H9 (cell line): ENCODE data around the gene TRIM40. TPM values are rescaled to one million over a fixed set of nuclear protein-coding genes. Genes with fewer than 3 reads are reported as not detected.

Experiments used
- DNase-seq: peaks from one replicate; pipeline ENCODE4 v3.0.0-alpha.2; 2017
- H2AFZ ChIP-seq: one replicate; pipeline ENCODE4 v1.6.1; 2013; ENCODE audit warnings: mild to moderate bottlenecking, low read length, control low read depth, moderate library complexity
- H2AK5ac ChIP-seq: 2 replicates; pipeline ENCODE4 v1.6.1; 2013; ENCODE audit warnings: low read length, control low read depth, mixed read lengths; ENCODE audit not compliant: insufficient read length
- H2BK120ac ChIP-seq: one replicate; pipeline ENCODE4 v1.6.1; 2013; ENCODE audit warnings: low read depth, mild to moderate bottlenecking, low read length, control low read depth, inconsistent platforms; ENCODE audit not compliant: poor library complexity, severe bottlenecking
- H2BK12ac ChIP-seq: 2 replicates; pipeline ENCODE4 v1.6.1; 2013; ENCODE audit warnings: low read length, control low read depth, mixed read lengths, low read depth; ENCODE audit not compliant: insufficient read length
- H2BK15ac ChIP-seq: 2 replicates; pipeline ENCODE4 v1.6.1; 2013; ENCODE audit warnings: low read depth, low read length, control low read depth
- H2BK20ac ChIP-seq: one replicate; pipeline ENCODE4 v1.6.1; 2013; ENCODE audit warnings: low read depth, mild to moderate bottlenecking, low read length, control low read depth, inconsistent platforms; ENCODE audit not compliant: poor library complexity, severe bottlenecking
- H2BK5ac ChIP-seq: 2 replicates; pipeline ENCODE4 v1.6.1; 2013; ENCODE audit warnings: low read length, control low read depth, mixed read lengths; ENCODE audit not compliant: insufficient read length
- H3K14ac ChIP-seq: 2 replicates; pipeline ENCODE4 v1.6.1; 2013; ENCODE audit warnings: low read length, control low read depth; ENCODE audit not compliant: insufficient read depth
- H3K18ac ChIP-seq: 2 replicates; pipeline ENCODE4 v1.6.1; 2013; ENCODE audit warnings: low read depth, mild to moderate bottlenecking, mixed read lengths, low read length, control low read depth; ENCODE audit not compliant: insufficient read length
- H3K23ac ChIP-seq: 2 replicates; pipeline ENCODE4 v1.6.1; 2013; ENCODE audit warnings: low read length, control low read depth, mixed read lengths, low read depth; ENCODE audit not compliant: insufficient read length
- H3K23me2 ChIP-seq: 2 replicates; pipeline ENCODE4 v1.6.1; 2013; ENCODE audit warnings: low read depth, mild to moderate bottlenecking, mixed read lengths, low read length, control low read depth; ENCODE audit not compliant: insufficient read length, poor library complexity, severe bottlenecking
- H3K27ac ChIP-seq: 2 replicates; pipeline ENCODE4 v1.5.1; 2013; ENCODE audit warnings: low read length, control low read depth, mixed read lengths, low read depth; ENCODE audit not compliant: insufficient read length
- H3K27me3 ChIP-seq: 2 replicates; pipeline ENCODE4 v1.6.1; 2013; ENCODE audit warnings: low read length, control low read depth, inconsistent platforms; ENCODE audit not compliant: insufficient read depth
- H3K4ac ChIP-seq: 2 replicates; pipeline ENCODE4 v1.6.1; 2013; ENCODE audit warnings: low read depth, mild to moderate bottlenecking, control low read depth, inconsistent platforms, low read length, moderate library complexity
- H3K4me1 ChIP-seq: 2 replicates; pipeline ENCODE4 v1.6.1; 2013; ENCODE audit warnings: low read length, control low read depth, inconsistent platforms; ENCODE audit not compliant: insufficient read depth
- H3K4me2 ChIP-seq: 2 replicates; pipeline ENCODE4 v1.6.1; 2013; ENCODE audit warnings: low read length, control low read depth, mixed read lengths; ENCODE audit not compliant: insufficient read length, insufficient read depth
- H3K56ac ChIP-seq: 2 replicates; pipeline ENCODE4 v1.6.1; 2013; ENCODE audit warnings: low read depth, mild to moderate bottlenecking, mixed read lengths, low read length, control low read depth; ENCODE audit not compliant: insufficient read length
- H3K79me1 ChIP-seq: 2 replicates; pipeline ENCODE4 v1.6.1; 2013; ENCODE audit warnings: low read depth, mild to moderate bottlenecking, moderate library complexity, low read length, control low read depth, inconsistent platforms; ENCODE audit not compliant: insufficient read depth, poor library complexity, severe bottlenecking
- H3K79me2 ChIP-seq: 2 replicates; pipeline ENCODE4 v1.6.1; 2013; ENCODE audit warnings: low read length, control low read depth, inconsistent platforms; ENCODE audit not compliant: insufficient read depth
- H3K9ac ChIP-seq: 2 replicates; pipeline ENCODE4 v1.6.1; 2013; ENCODE audit warnings: low read length, control low read depth, mixed read lengths; ENCODE audit not compliant: insufficient read length; ENCODE audit errors: extremely low read depth
- H3K9me3 ChIP-seq: one replicate; pipeline ENCODE4 v1.6.1; 2013; ENCODE audit warnings: low read depth, low read length, inconsistent platforms; ENCODE audit not compliant: control insufficient read depth
- H3T11ph ChIP-seq: one replicate; pipeline ENCODE4 v1.6.1; 2013; ENCODE audit warnings: mild to moderate bottlenecking, low read length, control low read depth, inconsistent platforms
- H4K20me1 ChIP-seq: one replicate; pipeline ENCODE4 v1.6.1; 2013; ENCODE audit not compliant: control insufficient read depth, insufficient read length, insufficient read depth
- H4K5ac ChIP-seq: 2 replicates; pipeline ENCODE4 v1.6.1; 2013; ENCODE audit warnings: low read depth, mild to moderate bottlenecking, mixed read lengths, low read length, control low read depth; ENCODE audit not compliant: insufficient read length
- H4K8ac ChIP-seq: replicated peaks from 2 replicates; pipeline ENCODE4 v1.6.1; 2013; ENCODE audit warnings: low read length, control low read depth, mixed read lengths, low read depth; ENCODE audit not compliant: insufficient read length
- H4K91ac ChIP-seq: 2 replicates; pipeline ENCODE4 v1.6.1; 2013; ENCODE audit warnings: low read depth, mild to moderate bottlenecking, moderate library complexity, mixed read lengths, low read length, control low read depth; ENCODE audit not compliant: insufficient read length
- H3K27ac Mint-ChIP-seq, 3 experiments: 2 replicates in 2 of 3; 3 replicates in 1 of 3; pipeline ENCODE4 v1.8.0; 2020 to 2021; ENCODE audit warnings: mixed read lengths in 3 of 3, mild to moderate bottlenecking in 1 of 3, moderate library complexity in 1 of 3
- H3K27me3 Mint-ChIP-seq: 2 replicates; pipeline ENCODE4 v1.8.0; 2021; ENCODE audit warnings: low read depth, mild to moderate bottlenecking, moderate library complexity, mixed read lengths
- H3K36me3 Mint-ChIP-seq, 3 experiments: 2 replicates in 2 of 3; 3 replicates in 1 of 3; pipeline ENCODE4 v1.8.0; 2020 to 2021; ENCODE audit warnings: low read depth in 3 of 3, mixed read lengths in 3 of 3; ENCODE audit not compliant: insufficient read depth in 1 of 3
- H3K4me1 Mint-ChIP-seq, 2 experiments: 2 replicates each; pipeline ENCODE4 v1.8.0; 2020; ENCODE audit warnings: mixed read lengths in 2 of 2
- H3K4me3 Mint-ChIP-seq, 2 experiments: 2 replicates in 1 of 2; 3 replicates in 1 of 2; pipeline ENCODE4 v1.8.0; 2020 to 2021; ENCODE audit warnings: mild to moderate bottlenecking in 2 of 2, mixed read lengths in 2 of 2, moderate library complexity in 1 of 2
- H3K9me3 Mint-ChIP-seq, 2 experiments: 2 replicates in 1 of 2; 3 replicates in 1 of 2; pipeline ENCODE4 v1.8.0; 2020; ENCODE audit warnings: mild to moderate bottlenecking in 2 of 2, mixed read lengths in 2 of 2, moderate library complexity in 1 of 2
- CTCF ChIP-seq: fragments of 200-600 bp; sonication (generic); conservative IDR thresholded peaks from 3 replicates; pipeline ENCODE4 v1.8.0; 2021; ENCODE audit warnings: antibody characterized with exemption, mild to moderate bottlenecking
- WGBS: extraction: QIAGEN DNeasy Blood & Tissue Kit; methylation state at CpG from one replicate; pipeline ENCODE4 v1.1.7; 2013; ENCODE audit warnings: missing lambda C conversion rate, low lambda C conversion rate, mixed read lengths; ENCODE audit not compliant: insufficient read length; ENCODE audit errors: extremely low coverage; 5-methylcytosine and 5-hydroxymethylcytosine counted together
- total RNA-seq: library from RNA; stranded (reverse); gene quantifications from 2 replicates; pipeline ENCODE4 v1.2.1, GENCODE V29; 2021

Gene TRIM40
- total RNA-seq, 1 experiment from 2014 or later: not detected

GRCh38 chr6:30112402-30112994 is 23.4 kb upstream of the TRIM40 start:
- Histone ChIP-seq H4K91ac (no peak overlapping the region), H3K79me1 (no peaks in the 10 kb centered on the region), H3K9ac (no peak overlapping the region), H3K23me2 (no peaks in the 10 kb centered on the region), H4K5ac (no peak overlapping the region), H3K9me3 (no peaks in the 10 kb centered on the region), H2BK5ac (no peak overlapping the region), H4K8ac (no peak overlapping the region), H3K56ac (no peak overlapping the region), H2AK5ac (no peak overlapping the region), H3K4ac (no peak overlapping the region), H3T11ph (no peak overlapping the region), H3K27me3 (no peaks in the 10 kb centered on the region; the same call in 1 of the 2 replicates), H2BK15ac (no peak overlapping the region), H2AFZ (no peak overlapping the region), H3K4me1 (no peaks in the 10 kb centered on the region), H3K27ac (no peak overlapping the region), H3K14ac (no peak overlapping the region), H2BK120ac (no peak overlapping the region), H3K23ac (no peak overlapping the region), H3K79me2 (0 out of 2 replicates have a peak, but pooled peaks cover 2% of the 10 kb centered on the region), H4K20me1 (no peaks in the 10 kb centered on the region), H2BK12ac (no peak overlapping the region), H2BK20ac (no peak overlapping the region), H3K4me2 (no peak overlapping the region), H3K18ac (no peak overlapping the region)
- H3K4me1 Mint-ChIP-seq: no peaks in the 10 kb centered on the region
- H3K9me3 Mint-ChIP-seq: no peaks in the 10 kb centered on the region
- H3K36me3 Mint-ChIP-seq: no peaks in the 10 kb centered on the region
- TF ChIP-seq CTCF: no peak
- DNase-seq: no peak
- peaks cover 71% of the 10 kb centered on the region for H3K27me3 Mint-ChIP-seq
- no peak overlapping the region for H3K27ac Mint-ChIP-seq
- no CpG with 5 or more reads among the region's 10 CpGs for WGBS
- no peak overlapping the region for H3K4me3 Mint-ChIP-seq
